ENCODE results near the gene SAP30L.
A peak's percentile ranks its signal among the peaks of the same experiment; 100 is the strongest.

SAP30L gene

GRCh38 chr5:154435226-154435625, 10.6 kb upstream of the SAP30L start:
- DNase-seq (ENCODE audit: low spot score), result no peak
- TF ChIP-seq, protein P1, sequence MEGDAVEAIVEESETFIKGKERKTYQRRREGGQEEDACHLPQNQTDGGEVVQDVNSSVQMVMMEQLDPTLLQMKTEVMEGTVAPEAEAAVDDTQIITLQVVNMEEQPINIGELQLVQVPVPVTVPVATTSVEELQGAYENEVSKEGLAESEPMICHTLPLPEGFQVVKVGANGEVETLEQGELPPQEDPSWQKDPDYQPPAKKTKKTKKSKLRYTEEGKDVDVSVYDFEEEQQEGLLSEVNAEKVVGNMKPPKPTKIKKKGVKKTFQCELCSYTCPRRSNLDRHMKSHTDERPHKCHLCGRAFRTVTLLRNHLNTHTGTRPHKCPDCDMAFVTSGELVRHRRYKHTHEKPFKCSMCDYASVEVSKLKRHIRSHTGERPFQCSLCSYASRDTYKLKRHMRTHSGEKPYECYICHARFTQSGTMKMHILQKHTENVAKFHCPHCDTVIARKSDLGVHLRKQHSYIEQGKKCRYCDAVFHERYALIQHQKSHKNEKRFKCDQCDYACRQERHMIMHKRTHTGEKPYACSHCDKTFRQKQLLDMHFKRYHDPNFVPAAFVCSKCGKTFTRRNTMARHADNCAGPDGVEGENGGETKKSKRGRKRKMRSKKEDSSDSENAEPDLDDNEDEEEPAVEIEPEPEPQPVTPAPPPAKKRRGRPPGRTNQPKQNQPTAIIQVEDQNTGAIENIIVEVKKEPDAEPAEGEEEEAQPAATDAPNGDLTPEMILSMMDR (IDR thresholded peaks at IDR 0.05; ENCODE audit: extremely low read depth, missing control alignments), result no peak

GRCh38 chr5:154437281-154437965, 8.4 kb upstream of the SAP30L start:
- TF ChIP-seq, protein P1 (IDR thresholded peaks at IDR 0.05; ENCODE audit: extremely low read depth, missing control alignments), result no peak

GRCh38 chr5:154440540-154440939, 5.3 kb upstream of the SAP30L start:
- TF ChIP-seq, protein P1 (IDR thresholded peaks at IDR 0.05; ENCODE audit: extremely low read depth, missing control alignments), result no peak
- DNase-seq (ENCODE audit: low spot score), result no peak

More at GRCh38 chr5:154437281-154437965, 8.4 kb upstream of the SAP30L start:
- no peak for DNase-seq (ENCODE audit: low spot score)

- no peak for DNase-seq (ENCODE audit: low spot score)
- TF ChIP-seq, protein P1 (IDR thresholded peaks at IDR 0.05; ENCODE audit: extremely low read depth, missing control alignments), result no peak
These were observed 3.0 kb upstream of the SAP30L start for GRCh38 chr5:154442801-154443200.

DNA sequence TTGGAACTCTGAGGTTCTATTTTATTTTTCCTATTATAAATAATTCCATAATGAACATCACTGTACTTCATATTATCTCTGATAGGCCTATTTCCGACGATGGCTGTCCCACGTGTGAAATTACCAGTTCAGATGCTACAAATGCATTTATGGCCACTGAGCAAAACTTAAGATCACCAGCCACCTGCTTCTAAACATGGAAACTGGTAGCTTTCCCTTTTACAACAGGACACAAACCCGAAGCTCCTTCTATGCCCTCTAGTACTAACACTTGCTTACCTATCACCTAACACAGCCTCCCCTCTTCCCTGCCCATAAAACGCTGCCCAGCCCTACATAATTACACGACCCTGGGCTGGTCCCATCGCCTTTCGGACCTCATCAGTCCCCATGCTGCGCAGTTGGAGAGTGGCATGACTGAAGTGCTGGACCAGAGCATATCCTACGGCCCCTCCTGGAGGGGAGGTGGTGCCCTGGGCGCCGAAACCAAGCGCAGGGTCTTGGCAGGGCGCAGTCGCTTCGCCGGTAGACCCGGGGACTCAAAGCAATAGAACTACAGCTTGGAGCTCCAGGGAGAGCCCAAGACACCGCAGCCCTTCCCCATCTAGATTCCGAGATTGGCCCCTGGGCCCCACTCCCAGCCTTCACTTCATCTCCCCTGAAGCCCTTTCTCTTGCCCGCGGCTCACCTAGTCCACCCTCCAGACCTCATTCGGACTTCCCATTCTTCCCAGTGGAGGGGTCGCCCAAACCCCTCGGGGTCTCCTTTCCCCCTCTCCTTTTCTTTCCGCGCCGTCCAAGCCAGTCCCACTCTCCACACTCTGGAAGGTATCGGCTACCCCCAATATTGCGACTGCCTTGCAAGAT, 1.0 kb upstream of the SAP30L start:
- TF ChIP-seq, protein P1 (IDR thresholded peaks at IDR 0.05; ENCODE audit: extremely low read depth, missing control alignments), result no peak
- peak; percentile 31 for DNase-seq (ENCODE audit: low spot score)

GRCh38 chr5:154446195-154447088, 645 bp downstream of the SAP30L start:
- DNase-seq (ENCODE audit: low spot score), result peak; percentile 75
- TF ChIP-seq, protein P1 (IDR thresholded peaks at IDR 0.05; ENCODE audit: extremely low read depth, missing control alignments), result no peak

Data from GM20000 (cell line).